D341Med (cell line): ENCODE results near the gene RTP4.

ENCODE experiments used
- DNase-seq: peaks from one replicate; pipeline ENCODE4 v3.0.0; 2012; ENCODE audit warnings: low spot score

Gene RTP4

GRCh38 chr3:187368251-187369088 is at the start of gene RTP4:
TSS of gene RTP4 (plus strand) at chr3:187368385. CDS start at chr3:187368442, 57 bp downstream.
- DNase-seq, result no peak

GRCh38 chr3:187318819-187319616 is 49.2 kb upstream of the RTP4 start:
- DNase-seq, result peak; percentile 56

GRCh38 chr3:187319699-187320302 is 48.4 kb upstream of the RTP4 start:
- DNase-seq, result peak; percentile 31

- no peak for DNase-seq
Measured at GRCh38 chr3:187321766-187322165, 46.4 kb upstream of the RTP4 start.

- no peak for DNase-seq
Measured at GRCh38 chr3:187322291-187322690, 45.9 kb upstream of the RTP4 start.

- no peak for DNase-seq
Measured at GRCh38 chr3:187323091-187323490, 45.1 kb upstream of the RTP4 start.

GRCh38 chr3:187325632-187326031 is 42.6 kb upstream of the RTP4 start:
- no peak for DNase-seq

- no peak for DNase-seq
Measured at GRCh38 chr3:187327845-187328244, 40.3 kb upstream of the RTP4 start.

GRCh38 chr3:187328691-187329090 is 39.5 kb upstream of the RTP4 start:
- DNase-seq, result no peak

GRCh38 chr3:187334904-187335303 is 33.3 kb upstream of the RTP4 start:
- DNase-seq, result no peak

- DNase-seq, result no peak
Measured at GRCh38 chr3:187336322-187336721, 31.9 kb upstream of the RTP4 start.

GRCh38 chr3:187340578-187340977 is 27.6 kb upstream of the RTP4 start:
- no peak for DNase-seq

- no peak for DNase-seq
Measured at GRCh38 chr3:187342255-187342654, 25.9 kb upstream of the RTP4 start.

- DNase-seq, result no peak
Measured at GRCh38 chr3:187343670-187344069, 24.5 kb upstream of the RTP4 start.

GRCh38 chr3:187352581-187353575 is 15.3 kb upstream of the RTP4 start:
- DNase-seq, result no peak

GRCh38 chr3:187358068-187358467 is 10.1 kb upstream of the RTP4 start:
- DNase-seq, result no peak

GRCh38 chr3:187359798-187360486 is 8.2 kb upstream of the RTP4 start:
- no peak for DNase-seq

GRCh38 chr3:187360596-187360995 is 7.6 kb upstream of the RTP4 start:
- DNase-seq, result no peak

GRCh38 chr3:187361835-187362234 is 6.3 kb upstream of the RTP4 start:
- no peak for DNase-seq

- no peak for DNase-seq
Measured at GRCh38 chr3:187367561-187368103, 553 bp upstream of the RTP4 start.

- no peak for DNase-seq
Measured at GRCh38 chr3:187369089-187369447, 883 bp downstream of the RTP4 start.
